ENCODE results near the gene SND1. TPM values are rescaled to one million over a fixed set of nuclear protein-coding genes. Genes with fewer than 3 reads are reported as not detected.
A peak's percentile ranks its signal among the peaks of the same experiment; 100 is the strongest.

SND1 gene
- total RNA-seq, 1 experiment from 2014 or later, result 218 TPM

- no peak for TF ChIP-seq CTCF (conservative IDR thresholded peaks at IDR 0.05)
- no peak overlapping the region for H3K4me3 Mint-ChIP-seq
- no peak overlapping the region for H3T11ph ChIP-seq (ENCODE audit: low read length)
- no peak overlapping the region for H2BK120ac ChIP-seq (ENCODE audit: low read depth, low read length, poor library complexity, severe bottlenecking)
- no peak overlapping the region for H3K14ac ChIP-seq (ENCODE audit: insufficient read depth, low read length)
- no peak overlapping the region for H2BK12ac ChIP-seq (ENCODE audit: insufficient read length, low read depth, low read length)
- no peak overlapping the region for H4K5ac ChIP-seq (ENCODE audit: insufficient read length, low read depth, low read length)
- H3K4me1 Mint-ChIP-seq, result peaks cover 72 to 74% of the 10 kb centered on the region in 2 experiments
- no peak overlapping the region for H2BK5ac ChIP-seq (ENCODE audit: insufficient read length, low read length)
- no peak overlapping the region for H2AK5ac ChIP-seq (ENCODE audit: insufficient read length, low read length)
- H2BK20ac ChIP-seq (ENCODE audit: low read depth, low read length, poor library complexity, severe bottlenecking), result no peak overlapping the region
- peaks cover 18% of the 10 kb centered on the region; the same call in 1 of the 2 replicates for H3K79me2 ChIP-seq (ENCODE audit: insufficient read depth, low read length)
- H3K27me3 ChIP-seq (ENCODE audit: insufficient read depth, low read length), result no peaks in the 10 kb centered on the region
- peaks cover 5% of the 10 kb centered on the region for H3K79me1 ChIP-seq (ENCODE audit: insufficient read depth, low read depth, low read length, poor library complexity, severe bottlenecking)
- no peak overlapping the region for H4K8ac ChIP-seq (replicated peaks; ENCODE audit: insufficient read length, low read depth, low read length)
- H3K4ac ChIP-seq (ENCODE audit: low read depth, low read length), result no peak overlapping the region
- no peak for DNase-seq
- H4K91ac ChIP-seq (ENCODE audit: insufficient read length, low read depth, low read length), result no peak overlapping the region
- no peaks in the 10 kb centered on the region for H3K23me2 ChIP-seq (ENCODE audit: insufficient read length, low read depth, low read length, poor library complexity, severe bottlenecking)
- H3K18ac ChIP-seq (ENCODE audit: insufficient read length, low read depth, low read length), result no peak overlapping the region
- no peak overlapping the region for H3K23ac ChIP-seq (ENCODE audit: insufficient read length, low read depth, low read length)
- peak overlapping the region; percentile 15 for H3K27ac ChIP-seq (ENCODE audit: insufficient read length, low read depth, low read length)
- no peaks in the 10 kb centered on the region for H4K20me1 ChIP-seq (ENCODE audit: control insufficient read depth, insufficient read depth, insufficient read length)
- no peak overlapping the region for H2BK15ac ChIP-seq (ENCODE audit: low read depth, low read length)
- no peaks in the 10 kb centered on the region for H3K9me3 ChIP-seq (ENCODE audit: control insufficient read depth, low read depth, low read length)
- H3K9me3 Mint-ChIP-seq, result peaks cover 4 to 9% of the 10 kb centered on the region in 2 experiments; a peak in 4 of 5 replicates
- H3K4me1 ChIP-seq (ENCODE audit: insufficient read depth, low read length), result peaks cover 11% of the 10 kb centered on the region; the same call in 1 of the 2 replicates
- no peak overlapping the region for H3K56ac ChIP-seq (ENCODE audit: insufficient read length, low read depth, low read length)
- H3K9ac ChIP-seq (ENCODE audit: extremely low read depth, insufficient read length, low read length), result no peak overlapping the region
- peak overlapping the region; percentile 85 to 91 (median 86); a peak in 5 of 7 replicates for H3K27ac Mint-ChIP-seq
- H3K27me3 Mint-ChIP-seq (ENCODE audit: low read depth), result peaks cover 2% of the 10 kb centered on the region; the same call in 1 of the 2 replicates
- no peak overlapping the region for H3K4me2 ChIP-seq (ENCODE audit: insufficient read depth, insufficient read length, low read length)
- WGBS (ENCODE audit: extremely low coverage, insufficient read length, low lambda C conversion rate), result no CpG with 5 or more reads among the region's 8 CpGs
- H3K36me3 Mint-ChIP-seq (ENCODE audit: insufficient read depth in 1 of 3, low read depth in 3 of 3), result peaks cover 29 to 43% (median 35%) of the 10 kb centered on the region in 3 experiments
- H2AFZ ChIP-seq (ENCODE audit: low read length), result no peak overlapping the region
Observed at GRCh38 chr7:127677433-127678230, 25.6 kb downstream of the SND1 start.

Data from H9 (cell line).